Cardiac fibroblast (primary cell): ENCODE data around the gene PRSS53.

Experiments used
- DNase-seq, 2 donors: peaks; one replicate each; pipeline versions ENCODE4 v3.0.0 to v3.0.0-alpha.2; 2010; ENCODE audit warnings: low read depth in 2 of 2
- H3K4me3 ChIP-seq, 2 donors: replicated peaks in 1 of 2; 1 replicate in 1 of 2; 2 replicates in 1 of 2; pipeline ENCODE4 v1.5.1; 2011; ENCODE audit warnings: low read depth in 2 of 2, low read length in 2 of 2, mild to moderate bottlenecking in 2 of 2, moderate library complexity in 1 of 2
- TF ChIP-seq, protein P1 (sequence below): IDR thresholded peaks from one replicate; pipeline ENCODE4 v1.5.1; 2011; ENCODE audit warnings: low read depth, mild to moderate bottlenecking, low read length, inconsistent platforms

The PRSS53 gene

DNA sequence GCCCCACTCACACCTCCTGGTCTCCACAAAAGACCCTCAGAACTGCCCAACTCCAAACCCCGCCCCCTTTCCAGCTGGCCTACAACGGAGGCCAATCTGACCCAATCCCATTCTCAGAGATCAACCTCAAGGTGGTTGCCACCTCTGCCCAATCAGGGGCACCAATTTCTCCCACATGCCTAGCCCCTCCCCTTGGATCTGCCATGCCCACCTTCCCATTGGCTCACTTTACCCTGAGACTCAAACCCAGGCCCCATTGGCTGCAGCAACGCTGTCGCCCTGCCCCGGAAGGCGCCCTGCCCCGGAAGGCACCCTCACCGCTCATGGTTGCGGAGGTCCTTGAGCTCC is 25.3 kb downstream of the PRSS53 start:
- no peak overlapping the region for H3K4me3 ChIP-seq
- DNase-seq: no peak

GRCh38 chr16:31061813-31062440 is 26.8 kb downstream of the PRSS53 start:
- TF ChIP-seq, protein P1, sequence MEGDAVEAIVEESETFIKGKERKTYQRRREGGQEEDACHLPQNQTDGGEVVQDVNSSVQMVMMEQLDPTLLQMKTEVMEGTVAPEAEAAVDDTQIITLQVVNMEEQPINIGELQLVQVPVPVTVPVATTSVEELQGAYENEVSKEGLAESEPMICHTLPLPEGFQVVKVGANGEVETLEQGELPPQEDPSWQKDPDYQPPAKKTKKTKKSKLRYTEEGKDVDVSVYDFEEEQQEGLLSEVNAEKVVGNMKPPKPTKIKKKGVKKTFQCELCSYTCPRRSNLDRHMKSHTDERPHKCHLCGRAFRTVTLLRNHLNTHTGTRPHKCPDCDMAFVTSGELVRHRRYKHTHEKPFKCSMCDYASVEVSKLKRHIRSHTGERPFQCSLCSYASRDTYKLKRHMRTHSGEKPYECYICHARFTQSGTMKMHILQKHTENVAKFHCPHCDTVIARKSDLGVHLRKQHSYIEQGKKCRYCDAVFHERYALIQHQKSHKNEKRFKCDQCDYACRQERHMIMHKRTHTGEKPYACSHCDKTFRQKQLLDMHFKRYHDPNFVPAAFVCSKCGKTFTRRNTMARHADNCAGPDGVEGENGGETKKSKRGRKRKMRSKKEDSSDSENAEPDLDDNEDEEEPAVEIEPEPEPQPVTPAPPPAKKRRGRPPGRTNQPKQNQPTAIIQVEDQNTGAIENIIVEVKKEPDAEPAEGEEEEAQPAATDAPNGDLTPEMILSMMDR: no peak
- DNase-seq: no peak
- no peak overlapping the region for H3K4me3 ChIP-seq

More for the DNA sequence above, 25.3 kb downstream of the PRSS53 start:
- TF ChIP-seq, protein P1: no peak

- TF ChIP-seq, protein P1: no peak
- DNase-seq: no peak
- H3K4me3 ChIP-seq: no peak overlapping the region
These were observed 27.5 kb downstream of the PRSS53 start for GRCh38 chr16:31061126-31061812.

GRCh38 chr16:31055613-31056012 is 33.1 kb downstream of the PRSS53 start:
- H3K4me3 ChIP-seq: no peak overlapping the region
- TF ChIP-seq, protein P1: no peak
- no peak for DNase-seq

DNA sequence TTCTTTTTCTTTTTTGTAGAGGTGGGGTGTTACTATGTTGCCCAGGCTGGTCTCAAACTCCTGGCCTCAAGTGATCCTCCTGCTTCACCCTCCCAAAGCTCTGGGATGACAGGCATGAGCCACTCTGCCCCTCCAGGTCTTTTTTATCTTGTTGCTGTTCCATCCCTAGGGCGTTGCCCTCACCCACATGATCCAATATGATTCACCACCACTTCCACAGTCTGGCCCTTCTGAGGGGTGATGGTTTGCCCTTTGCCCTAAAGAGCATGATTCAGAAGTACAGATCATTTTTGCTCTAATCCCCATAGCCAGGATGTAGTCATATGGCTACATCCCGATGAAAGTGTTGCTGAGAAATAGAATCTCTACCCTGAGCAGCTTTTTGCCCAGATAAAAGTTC is 36.6 kb downstream of the PRSS53 start:
- TF ChIP-seq, protein P1: no peak
- peak; percentile 81 to 96 for DNase-seq
- H3K4me3 ChIP-seq: no peak overlapping the region

- DNase-seq: no peak
- TF ChIP-seq, protein P1: no peak
- no peak overlapping the region for H3K4me3 ChIP-seq
These were observed 38.3 kb downstream of the PRSS53 start for GRCh38 chr16:31050280-31051030.
